Measurements from ENCODE around the gene ADAM21. TPM values are rescaled to one million over a fixed set of nuclear protein-coding genes. Genes with fewer than 3 reads are reported as not detected.

Gene ADAM21
- total and polyA plus RNA-seq, 2 of the 13 experiments (the other 11 are each of a cell fraction or from before 2014, with no cell fraction given): 0.03 to 0.07 TPM

- Histone ChIP-seq H3K79me2 (ENCODE audit: insufficient read depth, low read length) (no peaks in the 10 kb centered on the region), H3K27ac (ENCODE audit: extremely low read length, insufficient read depth, low read length) (no peak overlapping the region), H2AFZ (ENCODE audit: low read length) (no peak overlapping the region), H3K4me2 (ENCODE audit: low read depth, low read length) (no peak overlapping the region), H3K27me3 (ENCODE audit: control insufficient read depth in 1 of 2, insufficient read depth in 2 of 2, low read length in 2 of 2) (no peaks in the 10 kb centered on the region; a peak in 1 of 5 replicates), H3K9me3 (ENCODE audit: low read length) (peaks cover 37% of the 10 kb centered on the region), H3K36me3 (replicated peaks in 1 of 2; ENCODE audit: control insufficient read depth in 1 of 2, insufficient read depth in 2 of 2, low read length in 2 of 2) (no peaks in the 10 kb centered on the region), H4K20me1 (ENCODE audit: insufficient read depth, low read length) (no peaks in the 10 kb centered on the region), H3K4me1 (ENCODE audit: insufficient read depth, low read length) (no peaks in the 10 kb centered on the region), H3K9ac (ENCODE audit: insufficient read depth, low read depth, low read length) (no peak overlapping the region), H3K4me3 (replicated peaks in 1 of 3; ENCODE audit: insufficient read depth in 1 of 3, low read depth in 2 of 3, low read length in 3 of 3) (no peak overlapping the region)
- ChIA-PET CTCF (ENCODE audit: low intra/inter-chr PET ratio, low total read pairs) (no interaction called here), POLR2A (no interaction called here)
- DNase-seq (ENCODE audit: low spot score) (no peak), FAIRE-seq (no peak), ATAC-seq (no peak)
- intact Hi-C loops (cut with micrococcal nuclease; ENCODE audit: unreplicated experiment): no loop called here
- in situ Hi-C loops (cut with HindIII; ENCODE audit: extremely low pct_ligation_motif_present, low pct_unique_long_range_greater_than_20kb): no loop called here
- BruUV-seq (replicated peaks): no TSS peak
- TF ChIP-seq, protein P1, sequence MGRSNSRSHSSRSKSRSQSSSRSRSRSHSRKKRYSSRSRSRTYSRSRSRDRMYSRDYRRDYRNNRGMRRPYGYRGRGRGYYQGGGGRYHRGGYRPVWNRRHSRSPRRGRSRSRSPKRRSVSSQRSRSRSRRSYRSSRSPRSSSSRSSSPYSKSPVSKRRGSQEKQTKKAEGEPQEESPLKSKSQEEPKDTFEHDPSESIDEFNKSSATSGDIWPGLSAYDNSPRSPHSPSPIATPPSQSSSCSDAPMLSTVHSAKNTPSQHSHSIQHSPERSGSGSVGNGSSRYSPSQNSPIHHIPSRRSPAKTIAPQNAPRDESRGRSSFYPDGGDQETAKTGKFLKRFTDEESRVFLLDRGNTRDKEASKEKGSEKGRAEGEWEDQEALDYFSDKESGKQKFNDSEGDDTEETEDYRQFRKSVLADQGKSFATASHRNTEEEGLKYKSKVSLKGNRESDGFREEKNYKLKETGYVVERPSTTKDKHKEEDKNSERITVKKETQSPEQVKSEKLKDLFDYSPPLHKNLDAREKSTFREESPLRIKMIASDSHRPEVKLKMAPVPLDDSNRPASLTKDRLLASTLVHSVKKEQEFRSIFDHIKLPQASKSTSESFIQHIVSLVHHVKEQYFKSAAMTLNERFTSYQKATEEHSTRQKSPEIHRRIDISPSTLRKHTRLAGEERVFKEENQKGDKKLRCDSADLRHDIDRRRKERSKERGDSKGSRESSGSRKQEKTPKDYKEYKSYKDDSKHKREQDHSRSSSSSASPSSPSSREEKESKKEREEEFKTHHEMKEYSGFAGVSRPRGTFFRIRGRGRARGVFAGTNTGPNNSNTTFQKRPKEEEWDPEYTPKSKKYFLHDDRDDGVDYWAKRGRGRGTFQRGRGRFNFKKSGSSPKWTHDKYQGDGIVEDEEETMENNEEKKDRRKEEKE (IDR thresholded peaks at IDR 0.05): no peak
- TF ChIP-seq ZNF576 (CRISPR knock-in tag; IDR thresholded peaks at IDR 0.05): no peak
- no peak for TF ChIP-seq ZNF839 (CRISPR knock-in tag; IDR thresholded peaks at IDR 0.05; ENCODE audit: borderline replicate concordance)
- no peak for TF ChIP-seq CREB3 (CRISPR knock-in tag; IDR thresholded peaks at IDR 0.05)
- WGBS (ENCODE audit: low lambda C conversion rate): 3% methylated on average over 2 of the region's 4 CpGs
These were observed 9.2 kb upstream of the ADAM21 start for GRCh38 chr14:70442750-70443149.

Data from HepG2 (cell line).